ENCODE data around the gene CNIH3.

GRCh38 chr1:224780736-224781135, 164.6 kb downstream of the CNIH3 start:
- TF ChIP-seq CTCF (IDR thresholded peaks at IDR 0.05) = no peak
- TF ChIP-seq POLR2A (IDR thresholded peaks at IDR 0.05) = no peak
- TF ChIP-seq EP300 (IDR thresholded peaks at IDR 0.05) = no peak

Measured in upper lobe of left lung (tissue), 4 donors.